HG03520 (cell line): ENCODE data around the gene MYL10.
"Not testable (repeated sequence)": the region's sequence is repeated elsewhere in the genome, so short reads cannot be mapped to it uniquely, and the experiment has no call there.

Experiments used
- ATAC-seq: cut with Tn5 transposase; IDR thresholded peaks from one replicate; pipeline ENCODE4 v1.9.1; 2021; ENCODE audit warnings: mild to moderate bottlenecking, moderate library complexity; ENCODE audit not compliant: unreplicated experiment

The MYL10 gene

DNA sequence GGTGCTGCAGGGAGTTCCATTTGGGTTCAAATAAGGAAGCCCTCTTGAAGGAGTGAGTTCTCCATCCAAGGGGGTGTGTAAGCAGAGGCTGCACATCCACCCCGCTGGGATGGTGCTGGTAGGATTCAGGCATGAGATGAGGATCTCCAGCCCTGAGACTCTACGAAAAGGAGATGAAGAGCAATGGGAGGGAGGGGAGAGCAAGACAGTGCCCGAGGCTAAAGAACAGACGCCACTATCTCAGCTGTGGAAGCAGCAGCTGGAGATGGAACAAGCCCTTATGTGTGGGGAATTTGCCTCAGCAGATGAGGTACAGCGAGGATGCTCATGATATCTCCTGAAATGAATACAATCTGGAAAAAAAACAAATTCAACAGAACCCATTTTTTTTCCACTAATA, 28.1 kb upstream of the MYL10 start:
- no peak for ATAC-seq

- no peak for ATAC-seq
Measured at GRCh38 chr7:101651112-101651511, 22.0 kb upstream of the MYL10 start.

DNA sequence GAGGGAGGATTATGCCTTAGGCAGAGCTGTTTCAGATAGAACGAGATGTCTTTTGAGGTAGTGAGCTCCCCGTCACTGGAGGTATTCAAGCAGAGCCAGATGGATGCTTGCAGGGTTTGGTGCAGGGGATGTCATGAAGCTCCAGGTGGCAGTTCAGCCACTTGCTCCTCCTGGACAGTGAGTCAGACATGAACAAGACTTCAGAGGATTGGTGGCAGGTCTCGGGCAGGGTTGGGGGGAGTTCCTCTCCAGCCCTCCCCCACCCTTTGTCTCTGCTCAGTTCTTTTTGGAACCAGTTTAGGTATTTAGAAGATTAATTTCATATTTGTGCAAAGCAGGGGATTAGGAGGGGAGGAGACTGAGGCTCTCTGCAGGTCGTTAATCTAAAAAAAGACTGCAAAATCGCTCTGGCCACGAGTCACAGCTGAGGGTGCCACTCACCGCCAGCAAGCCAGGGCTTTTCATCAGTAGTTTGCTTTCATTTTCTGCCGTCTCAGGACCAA, 21.5 kb upstream of the MYL10 start:
- ATAC-seq: no peak

GRCh38 chr7:101647876-101648275, 18.8 kb upstream of the MYL10 start:
- ATAC-seq: not testable (repeated sequence)

- no peak for ATAC-seq
Measured at GRCh38 chr7:101645951-101646350, 16.9 kb upstream of the MYL10 start.

GRCh38 chr7:101644879-101645278, 15.8 kb upstream of the MYL10 start:
- no peak for ATAC-seq

GRCh38 chr7:101639127-101639526, 10.0 kb upstream of the MYL10 start:
- ATAC-seq: not testable (repeated sequence)

DNA sequence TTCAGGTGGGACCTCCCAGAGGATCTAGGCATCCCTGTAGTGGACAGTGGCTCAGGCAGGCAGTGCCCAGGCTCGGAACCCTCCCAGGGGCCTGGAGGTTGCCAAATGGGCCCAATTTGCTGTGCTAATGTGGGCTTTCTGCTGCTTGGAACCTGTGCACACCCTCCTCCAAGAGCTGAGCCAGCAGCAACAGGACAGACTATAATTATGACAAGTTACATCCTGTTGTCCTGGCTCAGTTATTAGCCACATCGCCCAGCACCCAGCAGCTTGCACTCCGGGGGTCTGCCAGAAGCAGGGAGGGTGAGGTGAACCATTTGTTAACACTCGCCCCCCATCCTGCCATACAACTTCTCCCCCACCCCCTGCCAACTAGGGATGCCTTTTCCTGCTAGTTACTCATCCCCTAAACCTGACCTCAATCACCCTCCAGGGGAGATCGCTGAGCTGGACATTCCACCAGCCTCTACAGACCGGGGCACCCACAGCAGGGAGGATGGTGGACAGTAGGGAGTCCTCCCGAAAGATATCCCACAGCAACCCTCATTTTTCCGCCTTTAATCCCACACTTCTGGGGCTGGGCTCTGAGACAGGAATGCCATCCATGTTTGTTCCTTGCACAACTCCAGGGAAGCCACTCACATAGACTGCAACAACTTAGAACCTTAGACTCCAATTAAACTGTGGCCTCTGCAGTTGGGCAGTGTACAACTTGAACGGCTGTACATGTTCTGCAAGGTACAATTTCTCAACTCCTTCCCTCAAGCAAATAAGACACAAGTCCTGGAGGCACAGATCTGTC, 7.9 kb upstream of the MYL10 start:
- ATAC-seq: no peak

- no peak for ATAC-seq
Measured at GRCh38 chr7:101635484-101635883, 6.4 kb upstream of the MYL10 start.

DNA sequence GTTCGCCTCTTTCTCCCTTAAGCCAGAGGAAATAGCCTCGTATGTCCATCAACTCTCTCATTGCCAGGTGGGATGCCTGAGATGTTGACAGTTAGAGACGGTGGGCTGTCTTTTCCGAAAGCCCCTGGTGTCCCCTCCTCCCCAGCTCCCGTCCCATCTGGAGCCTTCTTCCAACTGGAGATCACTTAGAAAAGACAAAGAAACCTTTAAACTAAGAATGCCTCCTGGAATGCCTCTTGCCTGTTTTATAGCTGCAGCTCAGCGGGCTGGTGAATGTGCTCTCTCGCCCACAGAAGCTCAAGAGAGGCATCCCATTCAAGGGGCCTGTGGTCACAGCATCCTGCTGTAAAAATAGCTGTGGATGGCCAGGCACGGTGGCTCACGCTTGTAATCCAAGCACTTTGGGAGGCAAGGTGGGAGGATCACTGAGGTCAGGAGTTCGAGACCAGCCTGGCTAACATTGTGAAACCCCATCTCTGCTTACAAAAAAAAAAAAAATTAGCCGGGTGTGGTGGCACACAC, 5.2 kb upstream of the MYL10 start:
- ATAC-seq: no peak

- no peak for ATAC-seq
Measured at GRCh38 chr7:101633511-101633910, 4.4 kb upstream of the MYL10 start.

- no peak for ATAC-seq
Measured at GRCh38 chr7:101632641-101633040, 3.5 kb upstream of the MYL10 start.

DNA sequence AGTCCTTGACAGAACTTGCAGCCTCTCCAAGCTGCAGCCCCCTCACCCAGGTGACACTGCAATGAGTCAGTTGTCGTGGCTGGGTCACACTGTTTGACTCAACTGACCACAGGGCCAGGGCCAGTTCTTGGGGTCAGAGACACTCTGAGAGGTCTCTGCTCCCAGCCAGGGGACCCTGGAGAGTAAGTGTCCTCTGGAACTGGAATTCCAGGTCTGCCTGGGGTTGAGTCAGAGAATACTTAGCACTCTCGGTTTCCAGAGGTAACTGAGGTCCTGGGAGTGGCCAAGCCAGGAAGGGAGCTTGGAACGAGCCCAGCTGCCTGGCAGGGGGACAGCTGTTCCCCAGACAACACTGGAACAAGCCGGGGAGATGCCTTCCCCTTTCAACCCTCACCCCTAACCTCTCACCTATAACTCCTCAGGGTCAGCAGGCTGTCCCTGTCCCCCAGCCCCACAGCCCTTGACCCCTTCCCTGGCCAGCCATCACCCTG, 2.2 kb upstream of the MYL10 start:
- ATAC-seq: no peak

- ATAC-seq: no peak
Measured at GRCh38 chr7:101630591-101630990, 1.5 kb upstream of the MYL10 start.

DNA sequence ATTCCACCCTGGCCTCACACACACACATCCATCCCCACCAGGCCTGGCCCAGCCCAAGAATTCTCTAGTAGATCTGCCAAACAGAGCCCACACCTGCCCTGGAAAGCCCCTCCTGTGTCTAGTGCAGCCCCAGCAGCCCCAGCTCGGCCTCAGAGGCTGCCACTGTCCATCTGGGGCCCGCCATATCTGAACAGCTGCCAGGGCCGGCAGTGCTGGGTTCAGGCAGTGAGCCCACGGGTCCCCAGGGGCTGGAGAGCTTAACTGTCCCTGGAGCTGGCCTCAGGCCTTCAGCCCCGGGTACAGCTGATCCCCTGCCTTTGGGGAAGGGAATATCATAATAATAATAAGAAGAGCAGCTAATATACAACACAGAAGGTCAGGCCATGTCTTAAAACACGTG, 574 bp downstream of the MYL10 start:
- no peak for ATAC-seq

- no peak for ATAC-seq
Measured at GRCh38 chr7:101626758-101627157, 2.3 kb downstream of the MYL10 start.

DNA sequence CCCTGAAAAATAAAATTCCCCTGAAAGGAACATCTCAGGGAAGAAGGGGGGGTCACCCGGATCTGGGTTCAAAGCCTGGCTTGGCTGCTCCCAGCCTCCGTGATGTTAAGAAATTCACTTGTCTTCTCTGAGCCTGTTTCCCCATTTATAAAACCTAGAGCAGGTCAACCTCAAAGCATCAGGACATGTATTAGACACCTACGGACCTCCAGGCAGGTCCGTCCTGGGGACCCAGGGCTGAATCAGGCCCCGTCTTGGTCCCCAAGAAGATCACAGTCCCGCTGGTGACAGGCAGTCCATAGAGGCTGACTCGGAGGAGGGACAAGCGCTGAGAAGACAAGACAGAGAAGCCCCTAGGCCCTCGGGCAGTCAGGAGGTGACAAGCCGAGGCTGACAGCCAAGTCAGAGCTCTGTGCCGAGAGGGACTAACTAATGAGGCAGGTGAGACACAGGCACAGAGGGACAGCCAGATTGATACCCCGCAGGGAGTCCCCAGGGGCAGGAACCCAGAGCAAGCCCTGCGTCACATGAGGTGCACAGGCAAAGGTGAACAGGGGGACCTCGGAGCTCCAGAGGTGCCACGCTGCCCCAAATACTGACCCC, 2.9 kb downstream of the MYL10 start:
- ATAC-seq: no peak

DNA sequence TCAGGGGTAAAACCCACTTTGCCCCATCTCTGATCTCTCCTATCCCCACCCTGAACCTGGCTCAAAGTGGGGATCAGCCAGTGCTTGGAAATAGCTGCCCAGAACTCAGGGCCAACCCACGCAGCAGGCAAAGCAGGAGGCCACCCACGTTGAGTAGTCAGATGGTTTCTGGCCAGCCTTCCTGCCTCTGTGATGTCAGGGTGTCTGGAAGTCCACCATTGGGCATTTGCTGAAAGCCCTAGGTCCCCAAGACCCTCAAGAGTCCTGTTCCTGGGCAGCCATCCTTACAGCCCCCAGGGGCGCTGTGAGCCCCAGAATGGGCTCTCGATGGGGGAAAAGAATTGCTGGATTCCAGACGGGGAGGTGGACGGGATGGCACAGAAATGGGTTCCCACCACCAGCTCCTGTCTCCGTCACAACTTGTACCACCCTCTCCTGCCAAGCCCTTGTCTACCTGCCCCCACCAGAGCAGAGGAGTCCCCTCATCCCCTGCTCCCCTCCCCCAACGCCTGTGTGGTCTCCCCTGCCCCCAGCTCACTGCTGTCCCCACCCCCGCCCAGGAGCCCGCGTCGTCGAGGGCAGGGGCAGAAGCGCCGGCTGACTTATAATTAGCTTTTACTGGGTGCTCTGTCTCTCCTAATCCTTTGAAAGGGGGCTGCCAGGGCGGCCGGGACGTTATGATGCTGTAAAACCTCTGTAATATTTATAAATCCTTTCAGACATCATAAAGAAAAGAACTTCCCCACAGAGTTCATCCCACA, 3.9 kb downstream of the MYL10 start:
- ATAC-seq: no peak

GRCh38 chr7:101624246-101625001, 4.7 kb downstream of the MYL10 start:
- ATAC-seq: no peak

- no peak for ATAC-seq
Measured at GRCh38 chr7:101622609-101623173, 6.4 kb downstream of the MYL10 start.
